Activated naive CD4-positive, alpha-beta T cell treated with anti-CD3 and anti-CD28 coated beads, Interleukin-2, amount 10 ng/mL, durations not matched to agents 7 days and 5 days (primary cell): ENCODE measurements around the gene OXLD1.
A peak's percentile ranks its signal among the peaks of the same experiment; 100 is the strongest.

Experiments used
- CTCF ChIA-PET: fragments of 350-600 bp; sonication (Branson Sonifier 250); formaldehyde crosslinking; loops from one replicate; lab custom pipeline; 2021; ENCODE audit warnings: antibody characterized with exemption; lab: Charles Lee
- DNase-seq: peaks from one replicate; pipeline ENCODE4 v3.0.0-alpha.2; 2020
- H3K27ac Mint-ChIP-seq: one replicate; pipeline ENCODE4 v1.8.0; 2021; ENCODE audit warnings: mild to moderate bottlenecking, moderate library complexity, mixed read lengths
- H3K27me3 Mint-ChIP-seq: one replicate; pipeline ENCODE4 v1.8.0; 2021; ENCODE audit warnings: mild to moderate bottlenecking, mixed read lengths
- H3K36me3 Mint-ChIP-seq: one replicate; pipeline ENCODE4 v1.8.0; 2021; ENCODE audit warnings: mixed read lengths
- H3K4me1 Mint-ChIP-seq: one replicate; pipeline ENCODE4 v1.8.0; 2021; ENCODE audit warnings: mixed read lengths
- H3K4me3 Mint-ChIP-seq: one replicate; pipeline ENCODE4 v1.8.0; 2021; ENCODE audit warnings: mild to moderate bottlenecking, moderate library complexity, mixed read lengths
- H3K9me3 Mint-ChIP-seq: one replicate; pipeline ENCODE4 v1.8.0; 2021; ENCODE audit warnings: mixed read lengths

The OXLD1 gene

GRCh38 chr17:81695211-81695610, 28.8 kb upstream of the OXLD1 start:
- Mint-ChIP-seq H3K9me3 (no peaks in the 10 kb centered on the region), H3K4me1 (peaks cover 2% of the 10 kb centered on the region), H3K36me3 (peaks cover 38% of the 10 kb centered on the region), H3K27me3 (no peaks in the 10 kb centered on the region), H3K27ac (no peak overlapping the region), H3K4me3 (no peak overlapping the region)
- CTCF ChIA-PET: interaction anchor here (1.3 kb wide), 1 partner anchor 20 kb away, joined by 4 read pairs; no protein-coding TSS in a partner anchor
- no peak for DNase-seq

- Mint-ChIP-seq H3K4me1 (peaks cover 2% of the 10 kb centered on the region), H3K9me3 (no peaks in the 10 kb centered on the region), H3K36me3 (peaks cover 42% of the 10 kb centered on the region), H3K4me3 (no peak overlapping the region), H3K27ac (no peak overlapping the region), H3K27me3 (no peaks in the 10 kb centered on the region)
- CTCF ChIA-PET: interaction anchor here (1.3 kb wide), 1 partner anchor 19 kb away, joined by 4 read pairs; no protein-coding TSS in a partner anchor
- DNase-seq: no peak
Measured at GRCh38 chr17:81694810-81695209, 28.4 kb upstream of the OXLD1 start.

- H3K27me3 Mint-ChIP-seq: no peaks in the 10 kb centered on the region
- CTCF ChIA-PET: no interaction called here
- H3K36me3 Mint-ChIP-seq: peaks cover 45% of the 10 kb centered on the region
- no peak for DNase-seq
- no peaks in the 10 kb centered on the region for H3K9me3 Mint-ChIP-seq
- peaks cover 4% of the 10 kb centered on the region for H3K4me1 Mint-ChIP-seq
- no peak overlapping the region for H3K27ac Mint-ChIP-seq
- no peak overlapping the region for H3K4me3 Mint-ChIP-seq
Measured at GRCh38 chr17:81693509-81694210, 27.3 kb upstream of the OXLD1 start.

GRCh38 chr17:81691608-81692007, 25.2 kb upstream of the OXLD1 start:
- H3K27me3 Mint-ChIP-seq: no peaks in the 10 kb centered on the region
- CTCF ChIA-PET: no interaction called here
- H3K36me3 Mint-ChIP-seq: peaks cover 38% of the 10 kb centered on the region
- no peak for DNase-seq
- no peaks in the 10 kb centered on the region for H3K9me3 Mint-ChIP-seq
- H3K27ac Mint-ChIP-seq: no peak overlapping the region
- H3K4me3 Mint-ChIP-seq: no peak overlapping the region
- peaks cover 5% of the 10 kb centered on the region for H3K4me1 Mint-ChIP-seq

GRCh38 chr17:81691196-81691595, 24.8 kb upstream of the OXLD1 start:
- no peak for DNase-seq
- Mint-ChIP-seq H3K27me3 (no peaks in the 10 kb centered on the region), H3K27ac (no peak overlapping the region), H3K36me3 (peaks cover 41% of the 10 kb centered on the region), H3K4me3 (no peak overlapping the region), H3K9me3 (no peaks in the 10 kb centered on the region), H3K4me1 (peaks cover 7% of the 10 kb centered on the region)
- CTCF ChIA-PET: no interaction called here

GRCh38 chr17:81690549-81690948, 24.1 kb upstream of the OXLD1 start:
- Mint-ChIP-seq H3K9me3 (no peaks in the 10 kb centered on the region), H3K36me3 (peaks cover 45% of the 10 kb centered on the region), H3K4me3 (no peak overlapping the region), H3K4me1 (peaks cover 11% of the 10 kb centered on the region), H3K27me3 (no peaks in the 10 kb centered on the region), H3K27ac (no peak overlapping the region)
- CTCF ChIA-PET: no interaction called here
- DNase-seq: no peak

- H3K27me3 Mint-ChIP-seq: no peaks in the 10 kb centered on the region
- H3K36me3 Mint-ChIP-seq: peaks cover 46% of the 10 kb centered on the region
- no peaks in the 10 kb centered on the region for H3K9me3 Mint-ChIP-seq
- H3K4me3 Mint-ChIP-seq: no peak overlapping the region
- H3K27ac Mint-ChIP-seq: no peak overlapping the region
- H3K4me1 Mint-ChIP-seq: peaks cover 16% of the 10 kb centered on the region
- DNase-seq: no peak
- CTCF ChIA-PET: no interaction called here
Measured at GRCh38 chr17:81690066-81690465, 23.7 kb upstream of the OXLD1 start.

GRCh38 chr17:81688616-81689015, 22.2 kb upstream of the OXLD1 start:
- CTCF ChIA-PET: no interaction called here
- no peak overlapping the region for H3K4me3 Mint-ChIP-seq
- H3K4me1 Mint-ChIP-seq: peaks cover 26% of the 10 kb centered on the region
- peaks cover 54% of the 10 kb centered on the region for H3K36me3 Mint-ChIP-seq
- no peak for DNase-seq
- peaks cover 3% of the 10 kb centered on the region for H3K27me3 Mint-ChIP-seq
- no peak overlapping the region for H3K27ac Mint-ChIP-seq
- no peaks in the 10 kb centered on the region for H3K9me3 Mint-ChIP-seq

GRCh38 chr17:81687770-81688541, 21.6 kb upstream of the OXLD1 start:
- Mint-ChIP-seq H3K4me1 (peaks cover 28% of the 10 kb centered on the region), H3K27me3 (peaks cover 4% of the 10 kb centered on the region), H3K4me3 (no peak overlapping the region), H3K27ac (no peak overlapping the region), H3K36me3 (peaks cover 54% of the 10 kb centered on the region), H3K9me3 (no peaks in the 10 kb centered on the region)
- no peak for DNase-seq
- CTCF ChIA-PET: no interaction called here

GRCh38 chr17:81686614-81687013, 20.2 kb upstream of the OXLD1 start:
- Mint-ChIP-seq H3K36me3 (peaks cover 49% of the 10 kb centered on the region), H3K9me3 (no peaks in the 10 kb centered on the region), H3K27me3 (peaks cover 4% of the 10 kb centered on the region), H3K27ac (no peak overlapping the region), H3K4me1 (peaks cover 40% of the 10 kb centered on the region), H3K4me3 (no peak overlapping the region)
- DNase-seq: no peak
- CTCF ChIA-PET: no interaction called here

GRCh38 chr17:81685108-81685507, 18.7 kb upstream of the OXLD1 start:
- no peak for DNase-seq
- peaks cover 46% of the 10 kb centered on the region for H3K36me3 Mint-ChIP-seq
- H3K4me1 Mint-ChIP-seq: peaks cover 42% of the 10 kb centered on the region
- peaks cover 4% of the 10 kb centered on the region for H3K27me3 Mint-ChIP-seq
- CTCF ChIA-PET: no interaction called here
- H3K27ac Mint-ChIP-seq: peak overlapping the region; percentile 85
- no peaks in the 10 kb centered on the region for H3K9me3 Mint-ChIP-seq
- peak overlapping the region; percentile 82 for H3K4me3 Mint-ChIP-seq

GRCh38 chr17:81684442-81684911, 18.1 kb upstream of the OXLD1 start:
- peaks cover 42% of the 10 kb centered on the region for H3K4me1 Mint-ChIP-seq
- CTCF ChIA-PET: interaction anchor here (1.3 to 1.6 kb wide), 3 partner anchors 9 to 24 kb away, joined by 3 to 4 read pairs (median 4); partner anchors contain the start of gene MRPL12
- peak overlapping the region; percentile 85 for H3K27ac Mint-ChIP-seq
- H3K9me3 Mint-ChIP-seq: no peaks in the 10 kb centered on the region
- peaks cover 4% of the 10 kb centered on the region for H3K27me3 Mint-ChIP-seq
- peak overlapping the region; percentile 82 for H3K4me3 Mint-ChIP-seq
- no peak for DNase-seq
- peaks cover 39% of the 10 kb centered on the region for H3K36me3 Mint-ChIP-seq

- H3K9me3 Mint-ChIP-seq: no peaks in the 10 kb centered on the region
- peaks cover 40% of the 10 kb centered on the region for H3K4me1 Mint-ChIP-seq
- H3K27ac Mint-ChIP-seq: peak within 1 kb of the TSS; percentile 94
- H3K4me3 Mint-ChIP-seq: peak within 1 kb of the TSS; percentile 94
- peak; percentile 97 for DNase-seq
- CTCF ChIA-PET: interaction anchor here (0.9 to 1.6 kb wide), 4 partner anchors 8 to 25 kb away, joined by 3 to 4 read pairs (median 4); partner anchors contain the start of gene MRPL12
- peaks cover 4% of the 10 kb centered on the region for H3K27me3 Mint-ChIP-seq
- H3K36me3 Mint-ChIP-seq: peaks cover 35% of the 10 kb centered on the region
Measured at GRCh38 chr17:81683584-81684441, 17.4 kb upstream of the OXLD1 start, which contains the start of the genes ARL16 and HGS. ARL16 (minus strand) TSS chr17:81683797; CDS start chr17:81683753, 44 bp downstream. HGS (plus strand) TSS chr17:81684011; CDS start chr17:81684067, 56 bp downstream.
